Duodenal mucosa (tissue), 2 donors: ENCODE data around the gene FBXO9.
A peak's percentile ranks its signal among the peaks of the same experiment; 100 is the strongest.

Source experiments
- H3K27ac ChIP-seq: one replicate; pipeline ENCODE4 v1.7.0; 2013; ENCODE audit warnings: low read depth, low read length
- H3K27me3 ChIP-seq, 2 donors: one replicate each; pipeline ENCODE4 v1.7.0; 2013; ENCODE audit warnings: low read length in 2 of 2, control low read depth in 1 of 2; ENCODE audit not compliant: insufficient read depth in 2 of 2, control insufficient read depth in 1 of 2
- H3K36me3 ChIP-seq, 2 donors: one replicate each; pipeline ENCODE4 v1.7.0; 2013; ENCODE audit warnings: low read length in 2 of 2, control low read depth in 1 of 2; ENCODE audit not compliant: insufficient read depth in 2 of 2, control insufficient read depth in 1 of 2
- H3K4me1 ChIP-seq, 2 donors: one replicate each; pipeline ENCODE4 v1.7.0; 2013; ENCODE audit warnings: low read length in 2 of 2, control low read depth in 1 of 2; ENCODE audit not compliant: insufficient read depth in 2 of 2, control insufficient read depth in 1 of 2
- H3K4me3 ChIP-seq, 2 donors: one replicate each; pipeline ENCODE4 v1.7.0; 2013; ENCODE audit warnings: low read length in 2 of 2, low read depth in 1 of 2
- H3K9ac ChIP-seq, 2 donors: one replicate each; pipeline ENCODE4 v1.7.0; 2013; ENCODE audit warnings: low read length in 2 of 2, low read depth in 1 of 2
- H3K9me3 ChIP-seq, 2 donors: one replicate each; pipeline ENCODE4 v1.7.0; 2013; ENCODE audit warnings: low read length in 2 of 2, control low read depth in 1 of 2; ENCODE audit not compliant: control insufficient read depth in 1 of 2

The FBXO9 gene

DNA sequence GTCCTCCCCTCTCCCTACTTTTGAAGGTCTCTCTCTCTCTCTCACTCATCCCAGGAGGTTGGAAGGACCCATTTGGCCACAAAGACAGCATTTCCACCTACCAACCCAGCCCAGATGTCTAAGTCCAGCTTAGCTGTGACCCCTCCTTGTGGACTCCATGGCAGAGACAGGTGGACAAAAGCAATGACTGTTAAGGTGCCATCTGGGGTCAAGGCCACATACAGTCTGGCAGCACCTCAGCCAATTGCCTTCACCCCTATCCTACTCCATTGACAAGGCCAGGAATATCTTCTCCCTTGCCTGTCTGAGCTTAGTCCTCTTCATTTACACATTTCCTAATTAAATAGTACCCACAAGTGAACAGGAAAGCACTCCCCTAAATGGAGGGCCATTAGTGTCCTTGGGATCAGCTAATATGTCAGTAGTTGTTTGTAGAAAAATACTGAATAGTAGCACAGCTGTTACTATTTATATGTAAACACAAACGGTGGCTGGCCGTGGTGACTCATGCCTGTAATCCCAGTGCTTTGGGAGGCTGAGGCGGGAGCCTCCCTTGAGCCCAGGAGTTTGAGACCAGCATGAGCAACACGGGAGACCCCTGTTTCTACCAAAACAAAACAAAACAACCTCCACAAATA is 54.7 kb downstream of the FBXO9 start:
- Histone ChIP-seq H3K27ac (peak overlapping the region; percentile 15), H3K9me3 (no peaks in the 10 kb centered on the region), H3K9ac (no peak overlapping the region), H3K36me3 (no peaks in the 10 kb centered on the region), H3K27me3 (no peaks in the 10 kb centered on the region), H3K4me1 (peaks cover 5 to 8% of the 10 kb centered on the region in 2 donors), H3K4me3 (no peak overlapping the region)

DNA sequence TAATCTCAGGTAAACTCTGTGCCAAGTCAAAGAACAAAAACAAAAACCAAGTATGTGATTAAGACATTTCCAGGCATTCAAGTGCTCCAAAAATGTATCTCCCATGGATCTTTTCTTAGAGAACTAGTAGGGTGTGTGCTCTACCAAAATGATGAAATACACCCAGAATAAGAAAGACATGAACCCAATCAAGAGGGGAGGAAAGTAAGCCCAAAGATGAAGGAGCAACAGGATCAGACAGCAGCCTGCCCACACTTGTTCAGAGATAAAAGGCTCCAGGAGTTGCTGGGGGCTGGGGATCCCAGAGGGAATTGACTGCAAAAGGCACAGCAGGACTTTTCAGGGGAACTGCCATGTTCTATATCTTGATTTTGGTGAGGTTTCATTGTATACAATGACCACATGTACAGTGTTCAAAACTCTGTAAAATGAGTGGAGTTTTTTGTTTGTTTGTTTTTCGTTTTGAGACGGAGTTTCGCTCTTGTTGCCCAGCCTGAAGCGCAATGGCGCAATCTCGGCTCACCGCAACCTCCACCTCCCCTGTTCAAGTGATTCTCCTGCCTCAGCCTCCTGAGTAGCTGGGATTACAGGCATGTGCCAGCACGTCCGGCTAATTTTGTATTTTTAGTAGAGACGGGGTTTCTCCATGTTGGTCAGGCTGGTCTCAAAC is 59.1 kb downstream of the FBXO9 start:
- H3K27ac ChIP-seq, result no peak overlapping the region

DNA sequence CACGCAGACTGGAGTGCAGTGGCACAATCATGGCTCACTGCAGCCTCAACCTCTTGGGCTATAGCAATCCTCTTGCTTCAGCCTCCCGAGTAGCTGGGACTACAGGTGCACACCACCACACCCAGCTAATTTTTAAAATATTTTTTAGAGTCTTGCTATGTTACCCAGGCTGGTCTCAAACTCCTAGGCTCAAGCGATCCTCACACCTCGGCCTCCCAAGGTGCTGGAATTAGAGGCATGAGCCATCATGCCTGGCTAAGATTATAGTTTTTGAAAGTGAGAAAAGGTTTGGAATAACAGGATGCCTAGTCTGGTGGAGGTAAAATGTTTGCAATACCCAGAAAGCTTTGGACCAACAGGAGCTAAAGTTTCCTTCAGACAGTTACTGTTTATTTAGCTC is 60.1 kb downstream of the FBXO9 start:
- Histone ChIP-seq H3K27me3 (no peaks in the 10 kb centered on the region), H3K4me3 (no peak overlapping the region), H3K36me3 (no peaks in the 10 kb centered on the region), H3K9ac (no peak overlapping the region), H3K9me3 (no peaks in the 10 kb centered on the region), H3K27ac (no peak overlapping the region), H3K4me1 (peaks cover 0 to 3% of the 10 kb centered on the region in 2 donors)

More for the DNA sequence above, 59.1 kb downstream of the FBXO9 start:
- Histone ChIP-seq H3K9me3 (no peaks in the 10 kb centered on the region), H3K9ac (no peak overlapping the region), H3K4me1 (peaks cover 5 to 8% of the 10 kb centered on the region in 2 donors), H3K27me3 (no peaks in the 10 kb centered on the region), H3K4me3 (no peak overlapping the region), H3K36me3 (no peaks in the 10 kb centered on the region)

DNA sequence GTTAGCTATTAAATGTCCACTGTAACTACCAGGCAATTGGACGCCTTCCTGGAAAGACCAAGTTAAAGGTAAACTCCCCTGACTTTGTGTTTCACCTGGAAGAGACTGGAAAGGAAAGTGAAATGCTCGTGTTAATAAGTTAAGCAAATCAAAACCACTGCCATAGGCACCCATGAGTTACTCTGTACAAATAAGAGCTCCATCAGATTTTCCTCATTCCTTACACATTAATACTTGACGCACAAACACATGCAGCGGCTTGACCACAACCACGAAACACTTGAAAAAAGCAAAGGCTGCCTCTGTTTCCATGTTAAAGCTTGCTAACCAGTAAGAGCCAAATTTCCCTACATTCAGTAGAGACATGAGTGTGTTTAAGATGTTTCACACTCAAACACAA is 63.6 kb downstream of the FBXO9 start:
- no peaks in the 10 kb centered on the region for H3K9me3 ChIP-seq
- no peak overlapping the region for H3K4me3 ChIP-seq
- H3K27ac ChIP-seq, result no peak overlapping the region
- no peak overlapping the region for H3K9ac ChIP-seq
- H3K4me1 ChIP-seq, result no peaks in the 10 kb centered on the region
- H3K27me3 ChIP-seq, result no peaks in the 10 kb centered on the region
- H3K36me3 ChIP-seq, result no peaks in the 10 kb centered on the region

DNA sequence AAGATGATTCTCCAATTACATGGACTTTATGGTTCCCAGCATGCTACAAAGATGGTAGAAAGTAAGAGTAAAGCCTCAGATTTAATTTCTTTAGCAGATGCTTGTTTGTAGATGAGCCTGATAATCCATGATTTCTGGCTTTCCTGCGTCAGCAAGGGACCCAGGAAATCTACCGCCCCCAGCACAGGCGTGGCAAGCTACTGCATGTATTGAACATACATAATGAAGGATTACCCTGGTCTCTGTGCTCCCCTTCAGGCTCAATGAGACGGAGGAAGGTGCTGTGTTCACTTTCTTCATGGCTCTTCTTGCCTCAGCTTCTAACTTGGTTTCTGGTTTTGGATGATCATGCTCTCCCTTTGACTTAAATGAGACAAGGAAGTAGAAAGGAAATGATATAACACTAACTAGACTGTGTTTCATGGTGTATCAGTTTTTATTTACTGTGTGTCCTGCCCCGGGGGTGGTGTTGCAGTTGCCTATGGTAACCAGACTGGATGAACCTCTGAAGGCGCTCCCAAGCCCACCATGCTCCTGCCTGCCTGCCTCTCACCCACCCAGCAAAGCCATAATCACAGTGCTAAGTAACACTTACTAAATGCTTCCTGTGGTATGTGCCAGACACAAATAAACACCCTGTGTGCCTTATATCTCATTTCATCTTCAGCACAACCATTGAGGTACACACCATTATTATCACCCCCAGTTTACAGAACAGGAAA is 65.5 kb downstream of the FBXO9 start:
- H3K4me1 ChIP-seq, result no peaks in the 10 kb centered on the region
- H3K9me3 ChIP-seq, result no peaks in the 10 kb centered on the region
- no peak overlapping the region for H3K27ac ChIP-seq
- no peak overlapping the region for H3K9ac ChIP-seq
- H3K4me3 ChIP-seq, result no peak overlapping the region
- no peaks in the 10 kb centered on the region for H3K36me3 ChIP-seq
- no peaks in the 10 kb centered on the region for H3K27me3 ChIP-seq

DNA sequence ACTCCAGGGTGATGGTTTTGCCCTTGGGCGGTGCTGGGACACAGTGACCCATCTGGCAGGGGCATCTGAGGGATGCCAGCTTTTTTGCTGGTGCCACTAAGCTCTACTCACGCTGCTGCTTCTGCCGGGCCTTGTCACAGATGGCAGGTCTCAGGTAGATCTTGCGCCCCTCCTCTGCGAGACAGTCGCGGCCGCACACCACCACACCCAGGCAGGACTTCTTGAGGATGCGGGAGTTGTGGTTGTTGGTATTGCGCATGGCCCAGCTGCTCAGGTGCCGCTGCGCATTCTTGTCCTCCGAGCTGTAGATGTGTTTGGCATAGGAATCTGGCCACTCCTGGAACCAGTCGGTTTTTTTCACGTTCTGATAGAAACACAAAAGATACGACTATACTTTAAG is 68.8 kb downstream of the FBXO9 start:
- Histone ChIP-seq H3K4me3 (no peak overlapping the region), H3K9me3 (no peaks in the 10 kb centered on the region), H3K27ac (no peak overlapping the region), H3K4me1 (no peaks in the 10 kb centered on the region), H3K9ac (no peak overlapping the region), H3K27me3 (no peaks in the 10 kb centered on the region), H3K36me3 (no peaks in the 10 kb centered on the region)

DNA sequence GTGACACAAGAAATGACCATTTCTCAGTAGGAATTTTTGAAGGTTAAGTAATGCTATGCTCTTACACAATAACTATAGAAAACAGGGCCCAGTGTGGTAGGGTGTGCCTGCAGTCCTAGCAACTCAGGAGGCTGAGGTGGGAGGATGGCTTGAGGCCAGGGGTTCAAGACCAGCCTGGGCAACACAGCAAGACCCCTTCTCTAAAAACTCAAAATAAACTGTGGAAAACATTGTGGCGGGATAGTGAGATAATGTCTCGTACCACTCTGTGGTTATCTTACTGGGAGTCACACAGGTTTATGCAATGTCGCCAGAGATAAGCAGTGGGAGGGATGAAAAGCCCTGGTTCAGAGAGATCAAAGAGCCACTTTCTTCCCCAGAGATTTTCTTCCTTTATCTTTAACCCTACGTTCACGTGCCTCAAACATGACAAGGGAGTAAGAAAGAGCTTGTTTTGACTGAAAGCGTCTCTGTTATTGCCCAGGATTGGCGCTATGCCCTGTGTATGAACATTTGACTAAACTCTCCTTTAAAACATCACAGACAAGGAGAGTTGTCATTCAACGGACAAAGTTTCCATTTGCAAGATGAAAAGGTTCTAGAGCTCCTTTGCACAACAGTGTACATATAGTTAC is 69.5 kb downstream of the FBXO9 start:
- Histone ChIP-seq H3K27me3 (no peaks in the 10 kb centered on the region), H3K4me3 (no peak overlapping the region), H3K4me1 (no peaks in the 10 kb centered on the region), H3K9me3 (no peaks in the 10 kb centered on the region), H3K9ac (no peak overlapping the region), H3K36me3 (no peaks in the 10 kb centered on the region), H3K27ac (no peak overlapping the region)

DNA sequence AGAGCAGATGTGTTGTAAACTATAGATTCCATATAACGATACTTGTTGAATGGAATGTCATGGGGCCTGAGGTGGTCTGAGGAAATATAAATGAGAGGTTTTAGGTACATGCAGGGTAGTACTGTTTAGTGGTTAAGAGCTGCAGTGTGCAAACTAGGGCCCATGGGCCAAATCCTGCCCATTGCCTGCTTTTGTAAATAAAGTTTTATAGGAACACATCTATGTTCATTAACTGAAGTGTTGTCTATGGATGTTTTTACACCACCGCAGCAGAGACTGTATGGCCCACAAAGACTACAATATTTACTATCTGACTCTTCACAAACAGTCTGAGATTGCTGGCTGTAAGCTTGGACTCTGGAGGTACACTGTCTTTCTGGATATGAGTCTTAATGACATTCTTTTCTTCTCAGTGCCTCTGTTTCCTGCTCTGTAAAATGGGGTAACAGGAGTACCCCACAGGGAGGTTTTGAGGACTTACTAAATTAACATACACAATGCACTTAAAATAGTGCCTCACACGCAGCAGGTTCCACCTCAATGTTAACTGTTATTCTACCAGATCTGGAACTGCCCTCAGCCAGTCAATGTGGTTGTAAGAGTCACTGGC is 70.9 kb downstream of the FBXO9 start:
- Histone ChIP-seq H3K4me3 (no peak overlapping the region), H3K27me3 (no peaks in the 10 kb centered on the region), H3K27ac (no peak overlapping the region), H3K9ac (no peak overlapping the region), H3K36me3 (no peaks in the 10 kb centered on the region), H3K9me3 (no peaks in the 10 kb centered on the region), H3K4me1 (no peaks in the 10 kb centered on the region)

DNA sequence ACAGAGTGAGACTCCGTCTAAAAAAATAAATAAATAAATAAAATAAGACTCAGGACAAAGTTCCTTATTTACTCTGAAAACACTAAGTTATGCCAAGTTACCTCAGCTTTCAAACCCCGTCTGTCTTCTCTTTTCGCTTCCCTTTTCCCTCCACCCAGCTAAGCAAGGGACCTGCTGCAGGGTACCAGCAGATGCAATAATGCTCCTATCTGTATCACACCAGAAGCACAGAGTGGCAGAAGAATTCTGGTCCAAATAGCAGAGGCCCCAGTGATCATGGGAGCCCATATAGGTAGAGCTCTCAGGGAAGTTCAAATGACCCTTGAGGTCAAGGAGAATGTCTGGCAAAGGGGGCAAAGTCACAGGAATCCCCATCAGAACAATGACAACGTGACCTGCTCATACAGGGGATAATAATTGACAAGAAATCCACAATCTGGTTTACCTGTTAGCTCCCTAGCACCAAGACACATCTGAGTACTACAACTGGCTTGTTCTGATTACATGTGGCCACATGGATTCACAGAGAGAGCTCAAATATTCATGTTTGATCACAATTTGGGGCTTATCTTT is 74.7 kb downstream of the FBXO9 start:
- no peaks in the 10 kb centered on the region for H3K4me1 ChIP-seq
- no peak overlapping the region for H3K4me3 ChIP-seq
- H3K27ac ChIP-seq, result no peak overlapping the region
- no peaks in the 10 kb centered on the region for H3K36me3 ChIP-seq
- H3K27me3 ChIP-seq, result no peaks in the 10 kb centered on the region
- H3K9me3 ChIP-seq, result no peaks in the 10 kb centered on the region
- no peak overlapping the region for H3K9ac ChIP-seq
